ENCODE results near the gene PCYT2. TPM values are rescaled to one million over a fixed set of nuclear protein-coding genes. Genes with fewer than 3 reads are reported as not detected.
A peak's percentile ranks its signal among the peaks of the same experiment; 100 is the strongest.

The PCYT2 gene
- total and polyA plus RNA-seq, 9 of the 15 experiments (the other 6 are each of a cell fraction or from before 2014, with no cell fraction given) = 0.92 to 134 (median 82.5) TPM

DNA sequence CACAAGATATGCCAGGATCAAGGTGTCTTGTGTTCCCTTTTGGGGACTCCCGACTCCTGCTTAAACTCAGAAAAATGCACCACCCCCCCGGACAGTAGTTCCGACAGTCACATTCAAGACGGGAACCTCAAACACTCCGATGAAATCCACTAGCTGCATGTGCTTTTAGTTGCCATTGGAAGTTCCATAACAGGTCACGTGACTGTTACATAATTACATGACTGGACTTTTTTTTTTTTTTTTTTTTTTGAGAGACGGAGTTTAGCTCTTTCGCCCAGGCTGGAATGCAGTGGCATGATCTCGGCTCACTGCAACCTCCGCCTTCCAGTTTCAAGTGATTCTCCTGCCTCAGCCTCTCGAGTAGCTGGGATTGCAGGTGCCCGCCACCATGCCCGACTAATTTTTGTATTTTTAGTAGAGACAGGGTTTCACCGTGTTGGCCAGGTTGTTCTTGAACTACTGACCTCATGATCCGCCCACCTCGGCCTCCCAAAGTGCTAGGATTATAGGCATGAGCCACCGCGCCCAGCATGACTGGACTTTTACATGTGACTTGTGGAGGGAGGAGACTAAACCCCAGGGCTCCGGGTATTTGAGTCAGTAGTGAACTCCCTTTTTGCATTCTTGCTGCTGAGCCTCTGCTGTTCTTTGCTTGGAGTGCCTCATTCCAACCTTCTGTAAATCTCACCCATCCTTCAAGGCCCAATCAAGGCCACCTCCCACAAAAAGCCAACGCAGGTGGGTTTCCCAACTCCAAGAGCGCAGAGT lies 5.2 kb upstream of the PCYT2 start (continued):
- TF ChIP-seq CTCFL (IDR thresholded peaks at IDR 0.05; ENCODE audit: borderline replicate concordance, insufficient read depth, low read depth, low read length, poor library complexity, severe bottlenecking) (no peak), RBM15 (IDR thresholded peaks at IDR 0.05; ENCODE audit: insufficient read depth, low read length) (no peak), ZNF3 (CRISPR knock-in tag; IDR thresholded peaks at IDR 0.05) (no peak), MAZ (CRISPR knock-in tag; conservative IDR thresholded peaks at IDR 0.05 in 1 of 2, IDR thresholded peaks at IDR 0.05 in 1 of 2) (no peak), CCNT2 (IDR thresholded peaks at IDR 0.05; ENCODE audit: borderline replicate concordance, extremely low read depth, insufficient read length, low read depth, low read length) (no peak), ARID1B (IDR thresholded peaks at IDR 0.05) (0 out of 2 replicates have a peak, but pooled peaks have one; percentile 16), KDM5B (IDR thresholded peaks at IDR 0.05; ENCODE audit: insufficient replicate concordance, low read depth, low read length) (peak; percentile 22), SMARCA5 (IDR thresholded peaks at IDR 0.05) (no peak), SMAD4 (CRISPR knock-in tag; conservative IDR thresholded peaks at IDR 0.05) (peak; percentile 27; the same call in 1 of the 2 replicates), NCOR1 (IDR thresholded peaks at IDR 0.05) (no peak), KAT7 (CRISPR knock-in tag; IDR thresholded peaks at IDR 0.05; ENCODE audit: borderline replicate concordance) (no peak), SIN3B (IDR thresholded peaks at IDR 0.05; ENCODE audit: low read depth) (no peak), DMBX1 (CRISPR knock-in tag; IDR thresholded peaks at IDR 0.05; ENCODE audit: borderline replicate concordance) (0 out of 2 replicates have a peak, but pooled peaks have one; percentile 34), TCF3 (CRISPR knock-in tag; IDR thresholded peaks at IDR 0.05) (no peak)
- TF ChIP-seq, protein P1, sequence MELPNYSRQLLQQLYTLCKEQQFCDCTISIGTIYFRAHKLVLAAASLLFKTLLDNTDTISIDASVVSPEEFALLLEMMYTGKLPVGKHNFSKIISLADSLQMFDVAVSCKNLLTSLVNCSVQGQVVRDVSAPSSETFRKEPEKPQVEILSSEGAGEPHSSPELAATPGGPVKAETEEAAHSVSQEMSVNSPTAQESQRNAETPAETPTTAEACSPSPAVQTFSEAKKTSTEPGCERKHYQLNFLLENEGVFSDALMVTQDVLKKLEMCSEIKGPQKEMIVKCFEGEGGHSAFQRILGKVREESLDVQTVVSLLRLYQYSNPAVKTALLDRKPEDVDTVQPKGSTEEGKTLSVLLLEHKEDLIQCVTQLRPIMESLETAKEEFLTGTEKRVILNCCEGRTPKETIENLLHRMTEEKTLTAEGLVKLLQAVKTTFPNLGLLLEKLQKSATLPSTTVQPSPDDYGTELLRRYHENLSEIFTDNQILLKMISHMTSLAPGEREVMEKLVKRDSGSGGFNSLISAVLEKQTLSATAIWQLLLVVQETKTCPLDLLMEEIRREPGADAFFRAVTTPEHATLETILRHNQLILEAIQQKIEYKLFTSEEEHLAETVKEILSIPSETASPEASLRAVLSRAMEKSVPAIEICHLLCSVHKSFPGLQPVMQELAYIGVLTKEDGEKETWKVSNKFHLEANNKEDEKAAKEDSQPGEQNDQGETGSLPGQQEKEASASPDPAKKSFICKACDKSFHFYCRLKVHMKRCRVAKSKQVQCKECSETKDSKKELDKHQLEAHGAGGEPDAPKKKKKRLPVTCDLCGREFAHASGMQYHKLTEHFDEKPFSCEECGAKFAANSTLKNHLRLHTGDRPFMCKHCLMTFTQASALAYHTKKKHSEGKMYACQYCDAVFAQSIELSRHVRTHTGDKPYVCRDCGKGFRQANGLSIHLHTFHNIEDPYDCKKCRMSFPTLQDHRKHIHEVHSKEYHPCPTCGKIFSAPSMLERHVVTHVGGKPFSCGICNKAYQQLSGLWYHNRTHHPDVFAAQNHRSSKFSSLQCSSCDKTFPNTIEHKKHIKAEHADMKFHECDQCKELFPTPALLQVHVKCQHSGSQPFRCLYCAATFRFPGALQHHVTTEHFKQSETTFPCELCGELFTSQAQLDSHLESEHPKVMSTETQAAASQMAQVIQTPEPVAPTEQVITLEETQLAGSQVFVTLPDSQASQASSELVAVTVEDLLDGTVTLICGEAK (IDR thresholded peaks at IDR 0.05) = no peak
- TF ChIP-seq, protein P1 (CRISPR knock-in tag; IDR thresholded peaks at IDR 0.05) = no peak
